MCF 10A (cell line): ENCODE data around the gene USP10. TPM values are rescaled to one million over a fixed set of nuclear protein-coding genes. Genes with fewer than 3 reads are reported as not detected.

Experiments
- BruUV-seq: library from RNA; stranded (reverse); fragments of 400-500 nt; replicated peaks from 2 replicates; lab custom pipeline; 2021; lab: Mats Ljungman, UMichigan
- CTCF ChIA-PET: fragments of 300-600 bp; sonication (Branson Sonifier 250); formaldehyde crosslinking; extraction: SDS; loops from one replicate; lab custom pipeline; 2021; ENCODE audit warnings: antibody characterized with exemption, inconsistent platforms; lab: Yijun Ruan, JAX
- POLR2A ChIA-PET: fragments of 300-600, 350-650 bp; sonication (Branson Sonifier 250); formaldehyde crosslinking; extraction: SDS; loops from one replicate; lab custom pipeline; 2020; ENCODE audit warnings: antibody characterized with exemption, inconsistent platforms; lab: Yijun Ruan, JAX
- DNase-seq: peaks from one replicate; pipeline ENCODE4 v3.0.0-alpha.2; 2018; ENCODE audit not compliant: unreplicated experiment
- H3K27ac Mint-ChIP-seq: one replicate; pipeline ENCODE4 v1.8.0; 2022; ENCODE audit warnings: mild to moderate bottlenecking, low read depth, mixed read lengths; ENCODE audit not compliant: unreplicated experiment
- H3K27me3 Mint-ChIP-seq: one replicate; pipeline ENCODE4 v1.8.0; 2022; ENCODE audit warnings: mixed read lengths; ENCODE audit not compliant: insufficient read depth, unreplicated experiment
- H3K36me3 Mint-ChIP-seq: one replicate; pipeline ENCODE4 v1.8.0; 2022; ENCODE audit warnings: mild to moderate bottlenecking, moderate library complexity, mixed read lengths; ENCODE audit not compliant: insufficient read depth, unreplicated experiment
- H3K4me1 Mint-ChIP-seq: one replicate; pipeline ENCODE4 v1.8.0; 2022; ENCODE audit warnings: mixed read lengths; ENCODE audit not compliant: insufficient read depth, unreplicated experiment
- H3K4me3 Mint-ChIP-seq: one replicate; pipeline ENCODE4 v1.8.0; 2022; ENCODE audit warnings: mild to moderate bottlenecking, moderate library complexity, mixed read lengths; ENCODE audit not compliant: unreplicated experiment
- H3K9me3 Mint-ChIP-seq: one replicate; pipeline ENCODE4 v1.8.0; 2022; ENCODE audit warnings: mixed read lengths; ENCODE audit not compliant: unreplicated experiment
- intact Hi-C: fragments of 100-400 bp; cut with micrococcal nuclease; formaldehyde crosslinking; loops from 2 replicates; pipeline ENCODE4 v1.14.1; 2022
- total RNA-seq: library from RNA; stranded (reverse); gene quantifications from 2 replicates; pipeline ENCODE4 v1.2.3, GENCODE V29; 2022
- TF ChIP-seq, protein P1 (sequence below): fragments of 200-600 bp; IDR thresholded peaks from one replicate; pipeline ENCODE4 v1.8.0; 2022; ENCODE audit warnings: antibody characterized with exemption, mild to moderate bottlenecking; ENCODE audit not compliant: unreplicated experiment

Gene USP10
- total RNA-seq, 1 experiment from 2014 or later = 129 TPM

GRCh38 chr16:84715854-84716253 lies 16.1 kb downstream of the USP10 start:
- Mint-ChIP-seq H3K4me1 (peaks cover 41% of the 10 kb centered on the region), H3K4me3 (no peak overlapping the region), H3K27me3 (no peaks in the 10 kb centered on the region), H3K36me3 (peaks cover 20% of the 10 kb centered on the region), H3K9me3 (no peaks in the 10 kb centered on the region), H3K27ac (no peak overlapping the region)
- CTCF ChIA-PET = interaction anchor here (0.7 to 6.6 kb wide), 6 partner anchors 10 to 213 kb away, joined by 3 to 52 read pairs (median 5); no protein-coding TSS in a partner anchor
- POLR2A ChIA-PET = interaction anchor here (0.7 to 1.4 kb wide), 3 partner anchors 10 to 15 kb away, joined by 3 to 5 read pairs (median 4); no protein-coding TSS in a partner anchor
- DNase-seq = no peak
- BruUV-seq = no TSS peak
- TF ChIP-seq, protein P1, sequence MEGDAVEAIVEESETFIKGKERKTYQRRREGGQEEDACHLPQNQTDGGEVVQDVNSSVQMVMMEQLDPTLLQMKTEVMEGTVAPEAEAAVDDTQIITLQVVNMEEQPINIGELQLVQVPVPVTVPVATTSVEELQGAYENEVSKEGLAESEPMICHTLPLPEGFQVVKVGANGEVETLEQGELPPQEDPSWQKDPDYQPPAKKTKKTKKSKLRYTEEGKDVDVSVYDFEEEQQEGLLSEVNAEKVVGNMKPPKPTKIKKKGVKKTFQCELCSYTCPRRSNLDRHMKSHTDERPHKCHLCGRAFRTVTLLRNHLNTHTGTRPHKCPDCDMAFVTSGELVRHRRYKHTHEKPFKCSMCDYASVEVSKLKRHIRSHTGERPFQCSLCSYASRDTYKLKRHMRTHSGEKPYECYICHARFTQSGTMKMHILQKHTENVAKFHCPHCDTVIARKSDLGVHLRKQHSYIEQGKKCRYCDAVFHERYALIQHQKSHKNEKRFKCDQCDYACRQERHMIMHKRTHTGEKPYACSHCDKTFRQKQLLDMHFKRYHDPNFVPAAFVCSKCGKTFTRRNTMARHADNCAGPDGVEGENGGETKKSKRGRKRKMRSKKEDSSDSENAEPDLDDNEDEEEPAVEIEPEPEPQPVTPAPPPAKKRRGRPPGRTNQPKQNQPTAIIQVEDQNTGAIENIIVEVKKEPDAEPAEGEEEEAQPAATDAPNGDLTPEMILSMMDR = no peak
- intact Hi-C loops = no loop called here

DNA sequence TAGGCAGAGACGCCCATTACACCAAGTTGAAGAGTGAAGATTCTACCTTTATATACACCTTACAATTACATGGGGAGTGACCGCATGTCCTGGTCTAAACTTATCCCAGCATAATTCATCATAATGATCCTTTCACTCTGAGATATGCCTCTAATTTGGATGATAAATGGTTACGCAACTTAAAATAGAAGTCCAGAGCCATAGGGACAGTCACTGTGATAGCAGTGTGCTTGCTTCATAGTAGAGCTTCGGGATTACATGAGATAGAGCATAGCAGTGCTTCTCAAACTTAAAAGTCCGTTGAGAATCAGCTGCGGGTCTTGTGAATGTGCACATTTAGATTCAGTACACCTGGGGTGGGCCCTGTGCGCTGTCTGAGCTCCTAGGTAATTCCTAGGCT lies 16.9 kb downstream of the USP10 start:
- peaks cover 41% of the 10 kb centered on the region for H3K4me1 Mint-ChIP-seq
- intact Hi-C loops = no loop called here
- POLR2A ChIA-PET = no interaction called here
- no peak overlapping the region for H3K4me3 Mint-ChIP-seq
- H3K9me3 Mint-ChIP-seq = no peaks in the 10 kb centered on the region
- peaks cover 21% of the 10 kb centered on the region for H3K36me3 Mint-ChIP-seq
- H3K27me3 Mint-ChIP-seq = no peaks in the 10 kb centered on the region
- no peak overlapping the region for H3K27ac Mint-ChIP-seq
- TF ChIP-seq, protein P1 = no peak
- BruUV-seq = no TSS peak
- DNase-seq = no peak
- CTCF ChIA-PET = interaction anchor here (0.6 to 6.6 kb wide), 6 partner anchors 9 to 656 kb away, joined by 3 to 52 read pairs (median 4); no protein-coding TSS in a partner anchor

- intact Hi-C loops = no loop called here
- H3K27me3 Mint-ChIP-seq = no peaks in the 10 kb centered on the region
- BruUV-seq = no TSS peak
- TF ChIP-seq, protein P1 = no peak
- no peak overlapping the region for H3K4me3 Mint-ChIP-seq
- CTCF ChIA-PET = interaction anchor here (1.0 to 6.6 kb wide), 5 partner anchors 9 to 94 kb away, joined by 3 to 52 read pairs (median 4); no protein-coding TSS in a partner anchor
- H3K4me1 Mint-ChIP-seq = peaks cover 41% of the 10 kb centered on the region
- peaks cover 21% of the 10 kb centered on the region for H3K36me3 Mint-ChIP-seq
- H3K27ac Mint-ChIP-seq = no peak overlapping the region
- DNase-seq = no peak
- no peaks in the 10 kb centered on the region for H3K9me3 Mint-ChIP-seq
- POLR2A ChIA-PET = no interaction called here
These were observed 17.7 kb downstream of the USP10 start for GRCh38 chr16:84717484-84717883.

GRCh38 chr16:84720177-84720579 lies 20.4 kb downstream of the USP10 start:
- Mint-ChIP-seq H3K27me3 (no peaks in the 10 kb centered on the region), H3K9me3 (no peaks in the 10 kb centered on the region), H3K27ac (peak overlapping the region; percentile 16), H3K4me3 (no peak overlapping the region), H3K4me1 (peaks cover 34% of the 10 kb centered on the region), H3K36me3 (peaks cover 21% of the 10 kb centered on the region)
- DNase-seq = no peak
- intact Hi-C loops = no loop called here
- ChIA-PET CTCF (interaction anchor here (0.5 to 2.7 kb wide), 13 partner anchors 11 to 632 kb away, joined by 3 to 13 read pairs (median 4); no protein-coding TSS in a partner anchor), POLR2A (interaction anchor here (1.3 to 1.6 kb wide), 2 partner anchors 17 to 19 kb away, joined by 3 to 4 read pairs; no protein-coding TSS in a partner anchor)
- no TSS peak for BruUV-seq
- TF ChIP-seq, protein P1 = no peak
